ENCODE data around the gene BLVRB. TPM values are rescaled to one million over a fixed set of nuclear protein-coding genes. Genes with fewer than 3 reads are reported as not detected.
A peak's percentile ranks its signal among the peaks of the same experiment; 100 is the strongest.
"Not testable (repeated sequence)": the region's sequence is repeated elsewhere in the genome, so short reads cannot be mapped to it uniquely, and the experiment has no call there.

The BLVRB gene
- total RNA-seq, 1 donor from 2014 or later, result 6.1 TPM

GRCh38 chr19:40457048-40457447 lies 8.5 kb downstream of the BLVRB start:
- H3K4me3 Mint-ChIP-seq, result no peak overlapping the region
- no peaks in the 10 kb centered on the region for H3K36me3 Mint-ChIP-seq (ENCODE audit: low read depth)
- no peaks in the 10 kb centered on the region for H3K27me3 Mint-ChIP-seq (ENCODE audit: insufficient read depth)
- H3K9me3 Mint-ChIP-seq, result no peaks in the 10 kb centered on the region
- no peaks in the 10 kb centered on the region for H3K4me1 Mint-ChIP-seq (ENCODE audit: low read depth)
- intact Hi-C loops (cut with micrococcal nuclease), result no loop called here
- H3K27ac Mint-ChIP-seq, result no peak overlapping the region
- no peak for DNase-seq (ENCODE audit: low spot score)

GRCh38 chr19:40453943-40454342 lies 11.6 kb downstream of the BLVRB start:
- H3K27ac Mint-ChIP-seq; H3K27me3 Mint-ChIP-seq (ENCODE audit: insufficient read depth); intact Hi-C loops (cut with micrococcal nuclease); H3K4me1 Mint-ChIP-seq (ENCODE audit: low read depth); H3K36me3 Mint-ChIP-seq (ENCODE audit: low read depth); H3K9me3 Mint-ChIP-seq; DNase-seq (ENCODE audit: low spot score); H3K4me3 Mint-ChIP-seq: not testable (repeated sequence)

DNA sequence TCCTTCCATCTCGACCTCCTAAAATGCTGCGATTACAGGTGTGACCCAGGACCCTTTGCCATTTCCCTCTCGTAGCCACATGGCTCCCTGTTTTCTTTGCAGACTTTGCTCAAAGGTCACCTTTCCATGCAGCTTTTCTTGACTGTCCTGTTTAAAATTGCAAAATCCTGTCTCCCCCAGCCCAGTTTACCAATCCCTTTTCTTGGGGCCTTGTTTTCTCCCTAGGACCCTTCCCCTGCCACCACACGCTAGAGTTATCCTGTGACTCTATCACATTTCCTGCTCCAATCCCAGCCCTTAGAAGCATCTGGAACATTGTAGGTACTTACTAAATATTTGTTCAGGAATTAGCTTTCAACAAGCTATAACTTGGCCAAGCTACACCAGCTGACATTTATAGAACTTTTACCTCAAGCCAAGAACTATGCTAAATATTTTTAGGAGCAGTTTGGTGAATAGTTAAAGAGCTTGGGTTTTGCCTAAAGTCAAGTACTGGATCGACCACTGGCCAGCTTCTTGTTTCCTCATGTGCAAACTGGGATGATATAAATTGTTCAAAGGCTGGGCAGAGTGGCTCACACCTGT lies 12.3 kb downstream of the BLVRB start:
- Mint-ChIP-seq H3K9me3 (no peaks in the 10 kb centered on the region), H3K4me3 (no peak overlapping the region), H3K4me1 (ENCODE audit: low read depth) (no peaks in the 10 kb centered on the region), H3K36me3 (ENCODE audit: low read depth) (no peaks in the 10 kb centered on the region), H3K27ac (no peak overlapping the region), H3K27me3 (ENCODE audit: insufficient read depth) (no peaks in the 10 kb centered on the region)
- intact Hi-C loops (cut with micrococcal nuclease), result no loop called here
- no peak for DNase-seq (ENCODE audit: low spot score)

- H3K36me3 Mint-ChIP-seq (ENCODE audit: low read depth), result no peaks in the 10 kb centered on the region
- H3K4me3 Mint-ChIP-seq, result no peak overlapping the region
- intact Hi-C loops (cut with micrococcal nuclease), result no loop called here
- H3K9me3 Mint-ChIP-seq, result no peaks in the 10 kb centered on the region
- no peaks in the 10 kb centered on the region for H3K4me1 Mint-ChIP-seq (ENCODE audit: low read depth)
- no peak for DNase-seq (ENCODE audit: low spot score)
- no peaks in the 10 kb centered on the region for H3K27me3 Mint-ChIP-seq (ENCODE audit: insufficient read depth)
- H3K27ac Mint-ChIP-seq, result no peak overlapping the region
Observed at GRCh38 chr19:40452016-40452415, 13.5 kb downstream of the BLVRB start.

DNA sequence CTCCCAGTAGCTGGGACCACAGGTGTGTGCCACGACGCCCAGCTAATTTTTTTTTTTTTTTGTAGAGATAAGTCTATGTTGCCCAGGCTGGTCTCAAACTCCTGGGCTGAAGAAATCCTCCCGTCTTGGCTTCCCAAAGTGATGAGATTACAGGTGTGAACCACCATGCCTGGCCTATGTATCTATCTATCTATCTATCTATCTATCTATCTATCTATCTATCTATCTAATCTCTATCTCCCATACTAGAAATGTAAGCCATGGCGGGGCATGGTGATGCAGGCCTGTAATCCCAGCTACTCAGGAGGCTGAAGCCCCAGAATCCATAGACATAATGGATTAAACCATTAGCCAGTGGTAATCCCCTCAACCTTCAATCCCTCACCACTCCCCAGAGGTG lies 14.9 kb downstream of the BLVRB start:
- Mint-ChIP-seq H3K9me3 (no peaks in the 10 kb centered on the region), H3K27me3 (ENCODE audit: insufficient read depth) (no peaks in the 10 kb centered on the region), H3K4me3 (no peak overlapping the region), H3K36me3 (ENCODE audit: low read depth) (no peaks in the 10 kb centered on the region), H3K4me1 (ENCODE audit: low read depth) (no peaks in the 10 kb centered on the region), H3K27ac (no peak overlapping the region)
- intact Hi-C loops (cut with micrococcal nuclease), result no loop called here
- no peak for DNase-seq (ENCODE audit: low spot score)

- intact Hi-C loops (cut with micrococcal nuclease), result no loop called here
- Mint-ChIP-seq H3K9me3 (no peaks in the 10 kb centered on the region), H3K27ac (no peak overlapping the region), H3K4me3 (no peak overlapping the region), H3K36me3 (ENCODE audit: low read depth) (no peaks in the 10 kb centered on the region), H3K27me3 (ENCODE audit: insufficient read depth) (no peaks in the 10 kb centered on the region), H3K4me1 (ENCODE audit: low read depth) (peaks cover 6% of the 10 kb centered on the region)
- DNase-seq (ENCODE audit: low spot score), result no peak
Observed at GRCh38 chr19:40449506-40449905, 16.0 kb downstream of the BLVRB start.

- Mint-ChIP-seq H3K4me1 (ENCODE audit: low read depth) (peaks cover 26% of the 10 kb centered on the region), H3K27me3 (ENCODE audit: insufficient read depth) (no peaks in the 10 kb centered on the region), H3K9me3 (no peaks in the 10 kb centered on the region), H3K27ac (no peak overlapping the region), H3K4me3 (peak overlapping the region; percentile 45), H3K36me3 (ENCODE audit: low read depth) (peaks cover 5% of the 10 kb centered on the region)
- no peak for DNase-seq (ENCODE audit: low spot score)
- intact Hi-C loops (cut with micrococcal nuclease), result no loop called here
Observed at GRCh38 chr19:40446263-40446784, 19.2 kb downstream of the BLVRB start.

GRCh38 chr19:40445780-40446262 lies 19.7 kb downstream of the BLVRB start:
- H3K36me3 Mint-ChIP-seq (ENCODE audit: low read depth), result peaks cover 10% of the 10 kb centered on the region
- H3K27me3 Mint-ChIP-seq (ENCODE audit: insufficient read depth), result no peaks in the 10 kb centered on the region
- H3K4me1 Mint-ChIP-seq (ENCODE audit: low read depth), result peaks cover 26% of the 10 kb centered on the region
- peak overlapping the region; percentile 39 for H3K4me3 Mint-ChIP-seq
- DNase-seq (ENCODE audit: low spot score), result no peak
- peak overlapping the region; percentile 29 for H3K27ac Mint-ChIP-seq
- intact Hi-C loops (cut with micrococcal nuclease), result no loop called here
- no peaks in the 10 kb centered on the region for H3K9me3 Mint-ChIP-seq

DNA sequence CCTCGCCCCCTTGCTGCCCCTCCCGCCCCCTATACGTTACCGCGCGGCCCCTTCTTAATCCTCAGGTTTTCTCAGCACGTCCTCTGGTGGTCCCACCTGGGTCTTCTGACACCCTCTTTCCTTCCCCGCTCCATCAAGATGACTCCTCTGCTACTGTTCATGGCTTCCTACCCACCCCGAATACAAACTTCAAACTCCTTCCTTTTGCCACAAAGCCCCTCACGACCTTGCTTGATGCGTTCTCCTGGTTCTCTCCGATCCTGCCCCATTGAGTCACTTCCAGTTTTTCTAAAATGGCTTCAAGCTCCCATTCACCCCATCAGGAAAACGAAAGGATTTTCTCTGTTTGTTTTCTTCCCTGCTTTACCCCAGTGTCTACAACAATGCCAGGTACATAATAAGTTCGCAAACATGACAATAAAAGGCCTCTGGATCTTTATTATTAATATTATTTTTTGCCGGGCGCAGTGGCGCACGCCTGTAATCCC lies 20.7 kb downstream of the BLVRB start:
- H3K36me3 Mint-ChIP-seq (ENCODE audit: low read depth), result peaks cover 11% of the 10 kb centered on the region
- no peak for DNase-seq (ENCODE audit: low spot score)
- H3K4me1 Mint-ChIP-seq (ENCODE audit: low read depth), result peaks cover 26% of the 10 kb centered on the region
- H3K27ac Mint-ChIP-seq, result peak overlapping the region; percentile 79
- peak overlapping the region; percentile 97 for H3K4me3 Mint-ChIP-seq
- H3K9me3 Mint-ChIP-seq, result no peaks in the 10 kb centered on the region
- no peaks in the 10 kb centered on the region for H3K27me3 Mint-ChIP-seq (ENCODE audit: insufficient read depth)
- intact Hi-C loops (cut with micrococcal nuclease), result loop anchor here (1.0 to 5.0 kb wide), 4 partner anchors 20 to 917 kb away; partner anchors contain the start of genes B9D2 and BLVRB

GRCh38 chr19:40444000-40444824 lies 21.3 kb downstream of the BLVRB start, which contains the start of gene SERTAD3:
Gene SERTAD3 (minus strand): TSS chr19:40444335. CDS start chr19:40442080, 2,255 bp downstream.
- H3K4me3 Mint-ChIP-seq, result peak within 1 kb of the TSS; percentile 97
- H3K4me1 Mint-ChIP-seq (ENCODE audit: low read depth), result peaks cover 26% of the 10 kb centered on the region
- peak within 1 kb of the TSS; percentile 97 for H3K27ac Mint-ChIP-seq
- peak; percentile 97 for DNase-seq (ENCODE audit: low spot score)
- peaks cover 11% of the 10 kb centered on the region for H3K36me3 Mint-ChIP-seq (ENCODE audit: low read depth)
- intact Hi-C loops (cut with micrococcal nuclease), result loop anchor here (1.0 to 5.0 kb wide), 13 partner anchors 11 to 918 kb away; partner anchors contain the start of genes AKT2, B9D2, BLVRB and C19orf47
- H3K9me3 Mint-ChIP-seq, result no peaks in the 10 kb centered on the region
- no peaks in the 10 kb centered on the region for H3K27me3 Mint-ChIP-seq (ENCODE audit: insufficient read depth)

DNA sequence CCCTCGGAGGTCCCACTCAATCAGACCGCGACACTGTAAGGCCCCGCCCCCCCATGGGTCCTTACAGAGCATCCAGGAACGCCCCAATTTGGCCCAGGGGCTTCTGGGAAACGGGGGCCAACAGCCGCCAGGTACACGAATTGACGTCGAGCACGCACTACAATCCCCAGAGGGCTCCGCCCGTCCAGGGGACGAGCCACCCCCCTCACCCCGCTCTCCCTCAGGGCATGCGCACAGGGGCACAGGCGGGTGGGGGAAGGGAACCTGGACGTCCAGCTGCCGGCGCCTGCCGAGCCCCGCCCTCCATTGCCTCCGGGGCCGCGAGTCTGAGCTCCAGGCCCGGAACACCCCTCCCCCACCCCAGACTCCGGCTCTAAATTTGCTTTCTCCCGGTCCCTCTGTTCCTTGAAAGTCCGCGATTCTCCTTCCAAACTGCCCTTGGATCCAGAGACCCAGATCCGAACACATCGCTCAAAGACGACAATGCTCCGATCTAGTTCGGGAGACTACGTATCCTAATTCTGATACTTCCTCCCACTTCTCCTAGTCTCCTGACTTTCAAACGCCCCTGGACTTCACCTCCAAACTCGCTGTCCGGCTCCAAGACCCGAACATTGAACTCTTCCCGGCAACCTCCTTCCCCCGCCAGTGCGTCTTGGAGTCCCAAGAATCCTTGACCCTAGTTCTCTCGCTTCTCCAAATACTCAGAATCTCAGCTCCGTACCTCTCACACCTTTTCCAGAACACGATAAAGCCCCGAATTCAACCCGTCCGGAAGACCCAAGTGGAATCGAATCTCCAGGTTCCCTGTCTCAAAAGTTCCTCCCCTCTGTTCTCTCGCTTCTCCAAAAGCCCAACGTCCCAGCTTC lies 22.2 kb downstream of the BLVRB start:
- Mint-ChIP-seq H3K4me3 (peak overlapping the region; percentile 97), H3K27me3 (ENCODE audit: insufficient read depth) (no peaks in the 10 kb centered on the region), H3K4me1 (ENCODE audit: low read depth) (peaks cover 26% of the 10 kb centered on the region), H3K36me3 (ENCODE audit: low read depth) (peaks cover 11% of the 10 kb centered on the region), H3K27ac (peak overlapping the region; percentile 97), H3K9me3 (no peaks in the 10 kb centered on the region)
- intact Hi-C loops (cut with micrococcal nuclease), result loop anchor here (1.0 to 5.0 kb wide), 10 partner anchors 10 to 919 kb away; partner anchors contain the start of genes AKT2, B9D2, C19orf47 and MAP3K10
- peak; percentile 99 for DNase-seq (ENCODE audit: low spot score)

Measured in activated T-helper 1 cell treated with anti-CD3 and anti-CD28 coated beads, Interleukin-12 subunit alpha, Interleukin-12 subunit beta, Interleukin-2, Interleukin-4 antibody, amounts not matched to agents 30 ng/mL and 10 ng/mL and 1 ng/mL, durations not matched to agents 14 hours and 24 hours and 36 hours (primary cell).